Stimulated activated CD8-positive, alpha-beta memory T cell treated with anti-CD3 and anti-CD28 coated beads, Interleukin-4, amount 100 ng/mL, for 24 hours (primary cell): ENCODE data around the gene TJP1.
"Not testable (repeated sequence)": the region's sequence is repeated elsewhere in the genome, so short reads cannot be mapped to it uniquely, and the experiment has no call there.

Experiments used
- DNase-seq: peaks from one replicate; pipeline ENCODE4 v3.0.0-alpha.2; 2020; ENCODE audit warnings: low read depth

Gene TJP1

GRCh38 chr15:29799859-29800258 is 22.4 kb downstream of the TJP1 start:
- DNase-seq = no peak

GRCh38 chr15:29795610-29796009 is 26.7 kb downstream of the TJP1 start:
- no peak for DNase-seq

GRCh38 chr15:29792426-29793159 is 29.7 kb downstream of the TJP1 start:
- DNase-seq = no peak

GRCh38 chr15:29790607-29791006 is 31.7 kb downstream of the TJP1 start:
- no peak for DNase-seq

- no peak for DNase-seq
These were observed 32.4 kb downstream of the TJP1 start for GRCh38 chr15:29789871-29790270.

- no peak for DNase-seq
These were observed 33.7 kb downstream of the TJP1 start for GRCh38 chr15:29788433-29789034.

GRCh38 chr15:29787767-29788166 is 34.5 kb downstream of the TJP1 start:
- no peak for DNase-seq

- no peak for DNase-seq
These were observed 36.6 kb downstream of the TJP1 start for GRCh38 chr15:29785642-29786041.

GRCh38 chr15:29785136-29785535 is 37.1 kb downstream of the TJP1 start:
- DNase-seq = no peak

GRCh38 chr15:29784413-29784812 is 37.9 kb downstream of the TJP1 start:
- no peak for DNase-seq

GRCh38 chr15:29782816-29783215 is 39.5 kb downstream of the TJP1 start:
- not testable (repeated sequence) for DNase-seq

- DNase-seq = no peak
These were observed 43.9 kb downstream of the TJP1 start for GRCh38 chr15:29778382-29778781.

- no peak for DNase-seq
These were observed 45.4 kb downstream of the TJP1 start for GRCh38 chr15:29776859-29777258.

- DNase-seq = no peak
These were observed 47.4 kb downstream of the TJP1 start for GRCh38 chr15:29774900-29775299.

- no peak for DNase-seq
These were observed 48.5 kb downstream of the TJP1 start for GRCh38 chr15:29773816-29774215.

- DNase-seq = no peak
These were observed 49.3 kb downstream of the TJP1 start for GRCh38 chr15:29773000-29773399.

GRCh38 chr15:29770796-29771195 is 51.5 kb downstream of the TJP1 start:
- DNase-seq = no peak

- no peak for DNase-seq
These were observed 56.3 kb downstream of the TJP1 start for GRCh38 chr15:29765898-29766527.

GRCh38 chr15:29765234-29765841 is 56.9 kb downstream of the TJP1 start:
- no peak for DNase-seq

- DNase-seq = no peak
These were observed 62.7 kb downstream of the TJP1 start for GRCh38 chr15:29759596-29759995.

GRCh38 chr15:29756358-29757267 is 65.7 kb downstream of the TJP1 start:
- no peak for DNase-seq

- not testable (repeated sequence) for DNase-seq
These were observed 68.3 kb downstream of the TJP1 start for GRCh38 chr15:29754009-29754408.
